Transverse colon (tissue), 3 donors: ENCODE results near the gene PSMD4.

Experiments
- CTCF ChIP-seq, 5 experiments: fragments of 200-600 bp in 3 of 5; fragments of 450-650 bp in 2 of 5; sonication (generic) in 3 of 5; IDR thresholded peaks; 1 replicate in 2 of 5; 2 replicates in 3 of 5; pipeline ENCODE4 v1.5.1; 2016 to 2017; ENCODE audit warnings: antibody characterized with exemption in 5 of 5, inconsistent platforms in 3 of 5, mild to moderate bottlenecking in 2 of 5, moderate library complexity in 1 of 5
- POLR2A ChIP-seq: fragments of 450-650 bp; IDR thresholded peaks from one replicate; pipeline ENCODE4 v1.6.1; 2016; ENCODE audit warnings: antibody characterized with exemption, mild to moderate bottlenecking, moderate library complexity

GRCh38 chr1:151288502-151288901 is 34.0 kb downstream of the PSMD4 start:
- no peak for TF ChIP-seq CTCF (IDR thresholded peaks at IDR 0.05)
- no peak for TF ChIP-seq POLR2A
